Activated naive CD8-positive, alpha-beta T cell treated with anti-CD3 and anti-CD28 coated beads, Interleukin-2, amount 50 U/mL, for 24 hours (primary cell): ENCODE measurements around the gene GPRIN1.

Source experiments
- ATAC-seq: fragments of 150-1000 bp; cut with Tn5 transposase; one replicate; pipeline ENCODE4 v1.10.0; 2021
- DNase-seq: peaks from one replicate; pipeline ENCODE4 v3.0.0; 2021
- H3K27ac Mint-ChIP-seq: one replicate; pipeline ENCODE4 v1.8.0; 2021; ENCODE audit warnings: mild to moderate bottlenecking, mixed read lengths
- H3K27me3 Mint-ChIP-seq: one replicate; pipeline ENCODE4 v1.8.0; 2021; ENCODE audit warnings: mixed read lengths
- H3K36me3 Mint-ChIP-seq: one replicate; pipeline ENCODE4 v1.8.0; 2021; ENCODE audit warnings: low read depth, mixed read lengths
- H3K4me1 Mint-ChIP-seq: one replicate; pipeline ENCODE4 v1.8.0; 2021; ENCODE audit warnings: mixed read lengths
- H3K4me3 Mint-ChIP-seq: one replicate; pipeline ENCODE4 v1.8.0; 2021; ENCODE audit warnings: mild to moderate bottlenecking, moderate library complexity, mixed read lengths
- H3K9me3 Mint-ChIP-seq: one replicate; pipeline ENCODE4 v1.8.0; 2021; ENCODE audit warnings: mixed read lengths

GPRIN1 gene

DNA sequence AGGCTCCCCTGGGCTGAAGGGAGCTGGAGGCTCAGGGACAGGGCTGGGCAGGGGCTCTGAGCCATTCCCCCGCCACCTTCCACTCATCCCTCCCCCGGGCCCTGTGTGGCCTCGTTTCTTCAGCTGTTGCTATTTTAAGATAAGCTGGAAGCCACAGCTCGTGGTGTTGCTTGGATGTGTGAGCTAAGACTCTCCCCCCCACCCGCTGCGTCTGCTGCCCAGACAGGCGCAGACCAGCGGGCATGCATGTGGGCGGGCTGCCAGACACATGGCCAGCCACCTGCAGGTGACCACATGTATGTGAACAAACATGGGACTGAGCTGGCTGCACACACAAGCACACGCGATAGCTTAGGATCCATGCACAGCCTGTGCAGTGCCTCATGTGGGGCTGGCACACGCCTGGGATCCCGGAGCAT is 11.7 kb upstream of the GPRIN1 start:
- H3K36me3 Mint-ChIP-seq: no peaks in the 10 kb centered on the region
- peaks cover 17% of the 10 kb centered on the region for H3K4me1 Mint-ChIP-seq
- DNase-seq (no peak), ATAC-seq (no peak)
- no peak overlapping the region for H3K27ac Mint-ChIP-seq
- no peaks in the 10 kb centered on the region for H3K9me3 Mint-ChIP-seq
- no peak overlapping the region for H3K4me3 Mint-ChIP-seq
- peaks cover 69% of the 10 kb centered on the region for H3K27me3 Mint-ChIP-seq

DNA sequence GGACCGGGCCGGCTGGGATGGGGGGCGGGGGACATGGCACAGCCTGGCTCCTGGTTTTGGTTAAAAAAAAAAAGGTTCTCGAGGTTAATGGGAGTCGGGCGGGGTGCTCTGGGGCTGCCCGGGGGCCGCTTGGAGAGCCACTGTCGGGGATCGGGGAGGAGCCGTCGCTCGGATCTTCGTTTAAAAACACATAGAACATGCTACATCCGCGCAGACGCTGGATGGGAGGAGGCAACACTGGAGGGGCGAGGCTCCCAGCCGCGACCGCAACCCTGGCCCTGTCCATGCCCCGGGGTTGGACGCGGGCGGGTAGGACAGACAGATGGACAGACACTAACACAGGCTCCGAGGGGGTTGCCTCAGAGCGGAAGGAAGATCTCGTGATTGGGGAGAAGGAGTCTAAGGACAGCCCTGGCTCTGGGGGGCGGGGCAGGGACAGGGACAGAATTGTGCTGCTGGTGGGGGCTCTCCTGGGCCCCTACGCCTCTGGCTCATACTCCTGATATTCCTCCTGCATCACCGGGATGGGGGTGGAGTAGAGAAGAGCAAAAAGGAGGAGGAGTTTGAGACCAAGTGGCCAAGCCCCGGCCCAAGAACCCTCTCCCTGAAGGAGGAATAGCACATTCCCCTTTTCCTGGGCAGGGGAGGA is 10.5 kb upstream of the GPRIN1 start:
- peaks cover 73% of the 10 kb centered on the region for H3K27me3 Mint-ChIP-seq
- no peaks in the 10 kb centered on the region for H3K36me3 Mint-ChIP-seq
- peak overlapping the region; percentile 60 for H3K4me3 Mint-ChIP-seq
- no peaks in the 10 kb centered on the region for H3K9me3 Mint-ChIP-seq
- ATAC-seq: no peak
- no peak for DNase-seq
- no peak overlapping the region for H3K27ac Mint-ChIP-seq
- peaks cover 17% of the 10 kb centered on the region for H3K4me1 Mint-ChIP-seq

GRCh38 chr5:176619569-176620332 is 9.8 kb upstream of the GPRIN1 start:
- Mint-ChIP-seq H3K4me1 (peaks cover 17% of the 10 kb centered on the region), H3K9me3 (no peaks in the 10 kb centered on the region), H3K36me3 (no peaks in the 10 kb centered on the region), H3K27me3 (peaks cover 76% of the 10 kb centered on the region), H3K4me3 (no peak overlapping the region), H3K27ac (no peak overlapping the region)
- ATAC-seq (no peak), DNase-seq (no peak)

GRCh38 chr5:176619203-176619568 is 9.2 kb upstream of the GPRIN1 start:
- DNase-seq: peak; percentile 86
- ATAC-seq: peak; percentile 96
- Mint-ChIP-seq H3K27ac (no peak overlapping the region), H3K4me1 (peaks cover 17% of the 10 kb centered on the region), H3K27me3 (peaks cover 70% of the 10 kb centered on the region), H3K4me3 (no peak overlapping the region), H3K36me3 (no peaks in the 10 kb centered on the region), H3K9me3 (no peaks in the 10 kb centered on the region)

DNA sequence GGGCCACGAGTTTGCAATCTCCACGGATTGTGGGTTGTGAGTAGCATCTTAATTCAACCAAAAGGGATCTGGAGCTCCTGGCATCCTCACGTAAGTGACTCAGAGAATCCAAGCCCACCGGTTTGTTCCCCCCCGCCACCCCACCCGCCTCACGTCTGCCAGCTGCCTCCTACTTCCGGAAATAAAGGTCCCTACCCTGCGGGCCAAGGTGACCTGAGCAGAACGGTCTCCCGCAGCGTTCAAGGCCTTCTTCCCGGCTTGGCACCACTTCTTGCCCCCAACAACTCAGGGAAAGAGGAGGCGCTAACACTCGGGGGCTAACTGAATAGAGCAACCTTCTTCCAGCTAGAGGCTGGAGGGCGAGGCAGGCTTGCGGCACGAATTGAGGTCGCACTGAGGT is 8.8 kb upstream of the GPRIN1 start:
- ATAC-seq: no peak
- peaks cover 71% of the 10 kb centered on the region for H3K27me3 Mint-ChIP-seq
- no peak overlapping the region for H3K4me3 Mint-ChIP-seq
- H3K9me3 Mint-ChIP-seq: no peaks in the 10 kb centered on the region
- DNase-seq: no peak
- H3K27ac Mint-ChIP-seq: no peak overlapping the region
- H3K4me1 Mint-ChIP-seq: peaks cover 17% of the 10 kb centered on the region
- H3K36me3 Mint-ChIP-seq: no peaks in the 10 kb centered on the region

DNA sequence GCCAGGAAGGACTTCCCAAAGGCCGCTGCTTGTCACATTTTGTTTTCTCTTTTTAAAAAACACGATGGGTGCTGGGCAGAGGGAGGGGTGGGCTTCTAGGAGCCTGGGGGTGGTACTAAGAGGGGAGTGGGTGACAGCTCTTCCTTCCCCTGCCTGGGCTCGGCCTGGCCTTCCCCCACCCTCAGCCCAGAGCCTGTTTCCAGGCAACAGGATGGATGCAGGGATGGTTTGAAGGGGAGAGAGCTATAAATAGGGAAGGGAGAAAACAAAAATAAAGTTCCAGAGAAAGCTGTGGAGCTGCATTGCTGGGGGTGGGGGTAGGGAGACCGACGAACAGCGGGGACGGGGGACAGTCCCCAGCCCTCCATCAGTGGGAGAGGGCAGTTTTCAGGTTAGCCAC is 6.6 kb upstream of the GPRIN1 start:
- no peak overlapping the region for H3K27ac Mint-ChIP-seq
- ATAC-seq (no peak), DNase-seq (no peak)
- H3K4me1 Mint-ChIP-seq: peaks cover 19% of the 10 kb centered on the region
- H3K4me3 Mint-ChIP-seq: no peak overlapping the region
- no peaks in the 10 kb centered on the region for H3K36me3 Mint-ChIP-seq
- H3K9me3 Mint-ChIP-seq: no peaks in the 10 kb centered on the region
- H3K27me3 Mint-ChIP-seq: peaks cover 81% of the 10 kb centered on the region

DNA sequence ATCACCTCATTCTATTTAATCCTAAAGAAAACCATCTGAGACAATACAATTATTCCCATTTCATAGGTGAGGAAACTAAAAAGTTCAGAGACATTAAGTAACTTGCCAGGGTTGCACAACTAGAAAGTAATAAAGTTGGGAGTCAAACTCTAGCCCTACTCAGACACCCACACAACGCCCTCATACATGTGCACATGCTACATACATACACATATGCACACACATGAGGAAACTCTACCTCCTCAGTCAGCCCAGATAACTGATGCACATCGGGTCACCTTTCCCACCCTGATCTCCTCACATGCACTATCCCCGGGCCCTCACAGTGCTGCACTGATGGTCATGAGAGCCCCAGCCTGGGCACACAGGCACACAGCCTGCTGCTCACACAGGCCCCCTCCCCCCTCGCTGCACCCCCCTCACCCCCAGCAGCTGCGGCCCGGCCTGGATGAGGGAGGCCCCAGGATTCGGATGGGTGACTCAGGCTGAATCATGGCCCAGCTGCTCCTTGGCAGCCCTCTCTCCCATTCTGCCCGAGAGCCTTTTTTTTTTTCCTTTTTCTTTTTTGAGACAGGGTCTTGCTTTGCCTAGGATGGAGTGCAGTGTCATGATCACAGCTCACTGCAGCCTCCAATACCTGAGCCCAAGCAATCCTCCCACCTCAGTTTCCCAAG is 5.0 kb upstream of the GPRIN1 start:
- DNase-seq (no peak), ATAC-seq (no peak)
- Mint-ChIP-seq H3K27me3 (peaks cover 74% of the 10 kb centered on the region), H3K4me3 (no peak overlapping the region), H3K27ac (no peak overlapping the region), H3K4me1 (peaks cover 19% of the 10 kb centered on the region), H3K9me3 (no peaks in the 10 kb centered on the region), H3K36me3 (no peaks in the 10 kb centered on the region)

- Mint-ChIP-seq H3K27me3 (peaks cover 67% of the 10 kb centered on the region), H3K4me3 (no peak overlapping the region), H3K27ac (no peak overlapping the region), H3K36me3 (no peaks in the 10 kb centered on the region), H3K9me3 (no peaks in the 10 kb centered on the region), H3K4me1 (peaks cover 14% of the 10 kb centered on the region)
- no peak for DNase-seq
- no peak for ATAC-seq
Measured at GRCh38 chr5:176612855-176613254, 2.9 kb upstream of the GPRIN1 start.

DNA sequence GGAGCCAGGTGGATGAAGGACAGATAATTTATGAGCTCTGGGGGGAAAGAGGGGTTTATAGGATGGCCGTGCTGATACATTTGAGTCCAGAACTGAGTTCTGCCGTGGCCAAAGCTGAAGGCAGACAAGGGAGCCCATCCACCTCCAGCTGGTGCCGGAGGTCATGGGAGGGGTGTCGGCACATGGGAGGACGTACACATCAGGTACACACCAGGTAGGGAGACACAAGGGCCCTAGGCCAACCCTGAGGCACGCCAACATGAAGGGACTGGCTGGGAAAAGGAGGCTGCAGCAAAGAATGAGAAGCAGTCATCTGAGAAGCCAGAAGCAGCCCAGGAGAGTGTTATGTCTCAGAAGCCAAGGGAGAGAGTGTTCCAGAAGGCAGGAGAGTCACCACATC is 2.1 kb upstream of the GPRIN1 start:
- Mint-ChIP-seq H3K27me3 (peaks cover 60% of the 10 kb centered on the region), H3K27ac (no peak overlapping the region), H3K4me3 (no peak overlapping the region), H3K4me1 (peaks cover 14% of the 10 kb centered on the region), H3K36me3 (no peaks in the 10 kb centered on the region), H3K9me3 (no peaks in the 10 kb centered on the region)
- DNase-seq (no peak), ATAC-seq (no peak)

GRCh38 chr5:176611435-176611834 is 1.5 kb upstream of the GPRIN1 start:
- Mint-ChIP-seq H3K27me3 (peaks cover 55% of the 10 kb centered on the region), H3K4me3 (no peak overlapping the region), H3K9me3 (no peaks in the 10 kb centered on the region), H3K27ac (no peak overlapping the region), H3K4me1 (peaks cover 14% of the 10 kb centered on the region), H3K36me3 (no peaks in the 10 kb centered on the region)
- DNase-seq (peak; percentile 65), ATAC-seq (no peak)

DNA sequence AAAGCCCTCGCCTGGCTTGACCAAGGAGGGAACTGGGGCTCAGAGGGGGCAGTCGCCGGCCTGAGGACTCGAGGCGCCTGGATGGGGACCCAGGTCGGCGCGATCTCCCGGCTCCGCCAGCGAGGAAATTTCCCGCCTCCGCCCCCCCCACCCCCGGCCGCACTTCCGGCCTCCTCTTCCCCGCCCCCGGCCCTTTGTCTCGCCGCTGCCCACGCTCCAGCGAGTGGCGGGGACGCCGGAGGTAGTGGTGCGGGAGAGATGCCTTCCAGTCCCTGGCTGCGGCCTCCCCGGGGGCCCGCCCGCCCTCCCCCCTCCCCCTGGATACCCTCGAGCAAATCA is 448 bp upstream of the GPRIN1 start:
- Mint-ChIP-seq H3K9me3 (no peaks in the 10 kb centered on the region), H3K4me1 (peaks cover 14% of the 10 kb centered on the region), H3K27ac (no peak overlapping the region), H3K27me3 (peaks cover 44% of the 10 kb centered on the region), H3K36me3 (no peaks in the 10 kb centered on the region), H3K4me3 (peak overlapping the region; percentile 63)
- ATAC-seq: no peak
- DNase-seq: no peak

DNA sequence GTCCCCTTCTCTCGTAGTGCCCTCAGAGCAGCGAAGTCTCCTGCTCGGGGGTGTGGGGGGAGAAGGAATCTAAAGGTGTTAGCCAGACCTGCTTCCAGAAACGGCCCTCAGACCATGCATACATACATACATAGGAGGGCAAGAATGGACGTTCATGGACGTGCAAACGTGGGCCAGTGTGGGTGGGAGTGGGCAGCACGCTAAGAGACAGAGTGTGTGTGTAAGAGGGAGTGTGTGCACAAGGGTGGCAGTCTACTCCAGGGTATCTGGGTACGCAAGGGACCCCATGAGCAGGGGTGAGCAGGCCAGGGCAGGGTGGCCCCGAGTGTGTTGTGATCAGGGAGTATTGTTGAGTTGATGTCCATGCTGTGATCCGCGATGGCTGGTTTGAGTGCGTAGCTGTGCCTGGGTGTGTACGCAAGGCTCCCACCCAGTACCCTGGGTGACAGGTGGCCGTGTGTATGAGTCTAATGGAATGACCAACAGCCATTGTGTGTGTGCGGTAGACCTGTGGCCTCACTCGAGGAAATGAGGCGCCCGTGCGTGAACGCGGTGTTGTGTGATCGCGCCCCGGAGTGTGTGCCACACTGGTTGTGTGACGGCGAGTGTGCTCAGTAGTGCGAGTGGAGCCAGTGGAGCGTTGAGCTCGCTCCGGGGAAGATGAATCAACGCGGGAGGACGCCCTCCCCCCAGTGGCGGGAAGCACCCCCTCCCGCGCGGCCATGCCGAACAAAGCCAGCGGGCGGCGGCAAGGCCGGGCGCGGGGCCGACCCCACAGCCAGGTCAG is 826 bp downstream of the GPRIN1 start:
- Mint-ChIP-seq H3K4me1 (peaks cover 14% of the 10 kb centered on the region), H3K27me3 (peaks cover 41% of the 10 kb centered on the region), H3K4me3 (peak overlapping the region; percentile 85), H3K27ac (peak overlapping the region; percentile 85), H3K36me3 (no peaks in the 10 kb centered on the region), H3K9me3 (no peaks in the 10 kb centered on the region)
- peak; percentile 3 for ATAC-seq
- peak; percentile 31 for DNase-seq

GRCh38 chr5:176608142-176608705 is 1.7 kb downstream of the GPRIN1 start:
- Mint-ChIP-seq H3K27ac (no peak overlapping the region), H3K27me3 (peaks cover 37% of the 10 kb centered on the region), H3K36me3 (no peaks in the 10 kb centered on the region), H3K4me3 (peak overlapping the region; percentile 85), H3K4me1 (peaks cover 14% of the 10 kb centered on the region), H3K9me3 (no peaks in the 10 kb centered on the region)
- no peak for ATAC-seq
- no peak for DNase-seq

GRCh38 chr5:176606875-176607274 is 3.1 kb downstream of the GPRIN1 start:
- H3K27ac Mint-ChIP-seq: no peak overlapping the region
- no peaks in the 10 kb centered on the region for H3K36me3 Mint-ChIP-seq
- H3K4me1 Mint-ChIP-seq: peaks cover 14% of the 10 kb centered on the region
- H3K27me3 Mint-ChIP-seq: peaks cover 26% of the 10 kb centered on the region
- ATAC-seq (no peak), DNase-seq (no peak)
- H3K9me3 Mint-ChIP-seq: no peaks in the 10 kb centered on the region
- H3K4me3 Mint-ChIP-seq: no peak overlapping the region
